GM12872 (cell line): ENCODE results near the gene SLC34A2.

Experiments
- CTCF ChIP-seq: IDR thresholded peaks from 3 replicates; pipeline ENCODE4 v1.5.1; 2011; ENCODE audit warnings: low read depth, mild to moderate bottlenecking, low read length, moderate library complexity; ENCODE audit not compliant: insufficient read depth

SLC34A2 gene

GRCh38 chr4:25703731-25704388 lies 48.2 kb downstream of the SLC34A2 start:
- TF ChIP-seq CTCF: no peak

GRCh38 chr4:25704516-25704915 lies 48.9 kb downstream of the SLC34A2 start:
- TF ChIP-seq CTCF: no peak

- TF ChIP-seq CTCF: no peak
Observed at GRCh38 chr4:25710637-25711036, 55.0 kb downstream of the SLC34A2 start.

GRCh38 chr4:25712611-25713010 lies 57.0 kb downstream of the SLC34A2 start:
- no peak for TF ChIP-seq CTCF

- no peak for TF ChIP-seq CTCF
Observed at GRCh38 chr4:25713812-25714211, 58.2 kb downstream of the SLC34A2 start.

- no peak for TF ChIP-seq CTCF
Observed at GRCh38 chr4:25722964-25723363, 67.3 kb downstream of the SLC34A2 start.

- no peak for TF ChIP-seq CTCF
Observed at GRCh38 chr4:25723409-25723808, 67.8 kb downstream of the SLC34A2 start.
